Transverse colon (tissue), 3 donors: ENCODE results near the gene ATP10D.

Source experiments
- CTCF ChIP-seq, 5 experiments: fragments of 200-600 bp in 3 of 5; fragments of 450-650 bp in 2 of 5; sonication (generic) in 3 of 5; IDR thresholded peaks; 1 replicate in 2 of 5; 2 replicates in 3 of 5; pipeline ENCODE4 v1.5.1; 2016 to 2017; ENCODE audit warnings: antibody characterized with exemption in 5 of 5, inconsistent platforms in 3 of 5, mild to moderate bottlenecking in 2 of 5, moderate library complexity in 1 of 5
- POLR2A ChIP-seq: fragments of 450-650 bp; IDR thresholded peaks from one replicate; pipeline ENCODE4 v1.6.1; 2016; ENCODE audit warnings: antibody characterized with exemption, mild to moderate bottlenecking, moderate library complexity

DNA sequence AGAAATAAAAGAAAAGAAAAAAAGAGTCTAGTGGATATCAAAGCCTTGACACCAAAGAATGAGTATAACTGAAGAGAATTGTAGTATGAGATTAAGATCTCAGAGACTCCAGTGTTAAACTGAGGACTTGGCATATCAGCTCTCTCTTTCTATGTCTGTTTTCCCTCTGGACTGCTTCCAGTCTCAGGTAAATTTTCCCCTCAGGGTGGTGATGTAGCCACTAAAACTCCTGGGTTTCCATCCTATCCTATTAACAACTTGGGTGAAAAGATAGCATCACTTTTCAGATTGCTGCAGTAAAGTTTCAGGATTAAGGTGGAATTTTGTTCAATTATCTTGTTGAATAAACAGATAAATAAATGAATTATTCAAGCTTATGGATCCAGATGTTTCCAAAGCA is 85.7 kb downstream of the ATP10D start:
- no peak for TF ChIP-seq CTCF (IDR thresholded peaks at IDR 0.05)
- no peak for TF ChIP-seq POLR2A
